Activated CD4-positive, CD25-positive, alpha-beta regulatory T cell treated with anti-CD3 and anti-CD28 coated beads, Interleukin-2, amount 50 U/mL, for 16 hours (primary cell): Measurements from ENCODE around the gene LIN37.
"Not testable (repeated sequence)": the region's sequence is repeated elsewhere in the genome, so short reads cannot be mapped to it uniquely, and the experiment has no call there.

Source experiments
- DNase-seq: peaks from one replicate; pipeline ENCODE4 v3.0.0-alpha.2; 2020; ENCODE audit warnings: low read depth, low spot score

LIN37 gene

GRCh38 chr19:35719402-35720162 lies 28.8 kb upstream of the LIN37 start:
- no peak for DNase-seq

DNA sequence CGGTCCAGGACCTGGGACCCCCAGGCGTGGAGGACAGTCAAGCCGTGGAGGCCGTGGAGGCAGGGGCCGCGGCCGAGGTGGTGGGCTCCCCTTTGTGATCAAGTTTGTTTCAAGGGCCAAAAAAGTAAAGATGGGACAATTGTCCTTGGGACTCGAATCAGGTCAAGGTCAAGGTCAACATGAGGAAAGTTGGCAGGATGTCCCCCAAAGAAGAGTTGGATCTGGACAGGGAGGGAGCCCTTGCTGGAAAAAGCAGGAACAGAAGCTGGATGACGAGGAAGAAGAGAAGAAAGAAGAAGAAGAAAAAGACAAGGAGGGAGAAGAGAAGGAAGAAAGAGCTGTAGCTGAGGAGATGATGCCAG lies 28.2 kb upstream of the LIN37 start:
- no peak for DNase-seq

DNA sequence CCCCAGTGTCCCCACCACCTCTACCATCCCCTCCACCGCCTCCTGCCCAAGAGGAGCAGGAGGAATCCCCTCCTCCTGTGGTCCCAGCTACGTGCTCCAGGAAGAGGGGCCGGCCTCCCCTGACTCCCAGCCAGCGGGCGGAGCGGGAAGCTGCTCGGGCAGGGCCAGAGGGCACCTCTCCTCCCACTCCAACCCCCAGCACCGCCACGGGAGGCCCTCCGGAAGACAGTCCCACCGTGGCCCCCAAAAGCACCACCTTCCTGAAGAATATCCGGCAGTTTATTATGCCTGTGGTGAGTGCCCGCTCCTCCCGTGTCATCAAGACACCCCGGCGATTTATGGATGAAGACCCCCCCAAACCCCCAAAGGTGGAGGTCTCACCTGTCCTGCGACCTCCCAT lies 27.7 kb upstream of the LIN37 start:
- no peak for DNase-seq

- no peak for DNase-seq
Observed at GRCh38 chr19:35721374-35721773, 27.0 kb upstream of the LIN37 start.

DNA sequence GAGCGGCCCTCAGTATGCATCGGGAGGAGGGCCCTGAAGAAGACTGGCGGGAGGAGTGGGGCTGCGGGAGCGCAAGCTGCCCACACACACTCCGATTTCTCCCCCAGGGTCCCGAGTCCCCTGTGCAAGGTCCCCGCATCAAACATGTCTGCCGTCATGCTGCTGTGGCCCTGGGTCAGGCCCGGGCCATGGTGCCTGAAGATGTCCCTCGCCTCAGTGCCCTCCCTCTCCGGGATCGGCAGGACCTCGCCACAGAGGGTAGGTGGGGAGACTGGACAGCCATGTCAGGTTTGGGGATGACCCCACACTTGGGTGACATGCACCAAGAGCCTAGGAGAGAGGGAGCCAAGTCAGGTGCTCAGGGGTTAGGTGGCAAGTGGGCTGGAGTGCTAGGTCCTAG lies 25.9 kb upstream of the LIN37 start:
- no peak for DNase-seq

GRCh38 chr19:35722897-35723296 lies 25.5 kb upstream of the LIN37 start:
- DNase-seq, result no peak

DNA sequence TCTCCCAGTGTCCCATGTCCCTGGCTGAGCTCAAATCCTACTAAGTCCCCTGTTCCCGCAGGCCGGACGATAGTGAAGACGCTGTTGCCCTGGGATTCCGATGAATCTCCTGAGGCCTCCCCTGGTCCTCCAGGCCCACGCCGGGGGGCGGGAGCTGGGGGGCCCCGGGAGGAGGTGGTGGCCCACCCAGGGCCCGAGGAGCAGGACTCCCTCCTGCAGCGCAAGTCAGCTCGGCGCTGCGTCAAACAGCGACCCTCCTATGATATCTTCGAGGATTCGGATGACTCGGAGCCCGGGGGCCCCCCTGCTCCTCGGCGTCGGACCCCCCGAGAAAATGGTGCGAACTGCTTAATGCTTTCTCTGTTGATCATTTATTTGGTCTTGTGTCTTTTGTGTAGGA lies 24.7 kb upstream of the LIN37 start:
- no peak for DNase-seq

DNA sequence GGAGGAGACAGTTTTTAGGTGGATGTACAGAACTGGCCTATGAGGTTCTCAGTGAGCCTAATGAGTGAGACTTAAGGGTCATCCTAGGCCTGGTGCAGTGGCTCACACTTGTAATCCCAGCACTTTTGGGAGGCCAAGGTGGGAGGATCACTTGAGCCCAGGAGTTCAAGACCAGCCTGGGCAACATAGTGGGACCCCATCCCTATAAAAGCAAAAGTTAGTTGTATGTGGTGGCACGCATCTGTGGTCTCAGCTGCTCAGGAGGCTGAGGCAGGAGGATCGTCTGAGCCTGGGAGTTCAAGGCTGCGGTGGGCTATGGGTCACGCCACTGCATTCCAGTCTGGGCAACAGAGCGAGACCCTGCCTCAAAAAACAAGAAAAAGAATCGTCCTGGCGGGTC lies 24.2 kb upstream of the LIN37 start:
- not testable (repeated sequence) for DNase-seq

- DNase-seq, result no peak
Observed at GRCh38 chr19:35724560-35724959, 23.8 kb upstream of the LIN37 start.

GRCh38 chr19:35725216-35725861 lies 23.0 kb upstream of the LIN37 start:
- DNase-seq, result no peak

- DNase-seq, result no peak
Observed at GRCh38 chr19:35727053-35727955, 21.1 kb upstream of the LIN37 start.

DNA sequence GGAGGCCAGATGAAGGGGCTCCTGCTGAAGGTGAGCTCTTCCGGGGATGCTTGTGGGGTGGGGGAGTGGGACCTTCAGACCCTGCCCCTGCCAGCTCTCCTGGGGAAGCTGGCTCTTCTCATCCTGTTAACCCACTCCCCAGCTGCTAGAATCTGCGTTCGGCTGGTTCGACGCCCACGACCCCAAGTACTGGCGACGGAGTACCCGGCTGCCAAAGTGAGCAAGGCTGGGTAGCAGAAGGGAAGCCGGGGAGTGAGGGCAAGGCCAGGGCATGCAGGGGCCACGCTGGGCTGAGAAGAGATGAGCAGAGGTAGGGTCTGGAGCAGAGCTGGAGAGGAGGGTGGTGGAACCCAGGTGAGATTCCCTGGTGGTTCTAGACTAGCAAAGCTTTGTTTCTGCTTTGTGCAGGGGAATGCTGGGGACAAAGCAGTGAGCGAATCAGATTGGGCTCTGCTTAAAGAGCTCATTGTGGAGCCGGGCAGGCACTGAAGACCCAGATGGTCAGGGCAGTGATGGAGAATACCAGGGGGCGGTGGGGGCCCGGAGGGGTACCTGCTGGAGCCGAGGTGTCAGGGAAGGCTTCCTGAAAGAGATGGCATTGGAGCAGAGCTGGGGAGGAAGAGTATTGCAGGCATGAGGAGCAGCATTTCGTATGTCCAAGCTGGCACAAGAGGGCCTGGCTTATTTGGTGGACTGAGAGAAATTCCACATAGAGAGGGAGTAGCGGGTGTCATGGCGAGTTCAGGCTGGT lies 20.2 kb upstream of the LIN37 start:
- no peak for DNase-seq

DNA sequence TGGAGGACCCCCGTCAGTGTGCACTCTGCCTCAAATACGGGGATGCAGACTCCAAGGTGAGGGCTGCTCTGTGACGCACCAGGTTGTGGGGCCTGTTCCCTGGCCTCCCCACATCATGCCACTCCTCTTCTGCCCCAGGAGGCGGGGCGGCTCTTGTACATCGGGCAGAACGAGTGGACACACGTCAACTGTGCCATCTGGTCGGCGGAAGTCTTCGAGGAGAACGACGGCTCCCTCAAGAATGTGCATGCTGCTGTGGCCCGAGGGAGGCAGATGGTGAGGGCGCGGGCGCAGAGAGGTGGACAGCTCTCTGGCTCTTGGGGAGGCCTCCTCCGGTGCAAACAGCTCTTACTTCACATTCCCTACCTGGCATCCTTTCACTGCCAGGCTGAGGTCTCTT lies 19.4 kb upstream of the LIN37 start:
- DNase-seq, result no peak

DNA sequence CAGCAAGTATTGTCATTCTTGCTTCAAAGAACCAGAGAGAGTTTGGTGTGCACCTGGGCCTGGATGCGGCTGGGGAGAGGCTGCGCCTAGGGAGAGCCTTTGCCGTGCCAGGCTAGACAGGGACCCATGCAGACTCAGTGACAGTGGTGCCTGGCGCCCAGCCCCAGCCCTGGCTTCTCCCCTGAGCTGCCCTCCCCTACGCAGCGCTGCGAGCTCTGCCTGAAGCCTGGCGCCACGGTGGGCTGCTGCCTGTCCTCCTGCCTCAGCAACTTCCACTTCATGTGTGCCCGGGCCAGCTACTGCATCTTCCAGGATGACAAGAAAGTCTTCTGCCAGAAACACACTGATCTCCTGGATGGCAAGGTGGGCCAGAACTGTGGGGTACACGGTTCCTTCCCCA lies 18.6 kb upstream of the LIN37 start:
- DNase-seq, result no peak

- DNase-seq, result no peak
Observed at GRCh38 chr19:35730326-35730725, 18.1 kb upstream of the LIN37 start.

DNA sequence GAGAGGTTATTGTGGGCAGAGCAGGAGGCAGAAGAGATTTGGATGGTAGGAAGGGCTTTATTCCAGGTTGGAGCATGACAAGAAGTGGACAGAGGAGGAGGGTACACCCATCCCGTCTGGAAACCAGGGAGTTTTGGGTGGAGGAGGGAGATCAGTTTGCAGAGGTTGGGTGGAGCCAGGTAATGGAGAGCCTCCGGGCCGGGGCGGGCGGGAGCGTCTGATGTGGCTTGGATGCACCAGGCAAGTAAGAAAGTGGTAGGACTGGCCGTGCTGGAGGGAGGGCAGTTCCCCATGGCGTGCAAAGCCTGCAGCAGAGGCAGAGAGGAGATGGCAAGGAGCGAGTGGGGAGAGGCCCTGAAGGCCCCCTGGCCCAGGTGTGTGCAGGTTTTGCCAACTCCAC lies 17.0 kb upstream of the LIN37 start:
- DNase-seq, result no peak

DNA sequence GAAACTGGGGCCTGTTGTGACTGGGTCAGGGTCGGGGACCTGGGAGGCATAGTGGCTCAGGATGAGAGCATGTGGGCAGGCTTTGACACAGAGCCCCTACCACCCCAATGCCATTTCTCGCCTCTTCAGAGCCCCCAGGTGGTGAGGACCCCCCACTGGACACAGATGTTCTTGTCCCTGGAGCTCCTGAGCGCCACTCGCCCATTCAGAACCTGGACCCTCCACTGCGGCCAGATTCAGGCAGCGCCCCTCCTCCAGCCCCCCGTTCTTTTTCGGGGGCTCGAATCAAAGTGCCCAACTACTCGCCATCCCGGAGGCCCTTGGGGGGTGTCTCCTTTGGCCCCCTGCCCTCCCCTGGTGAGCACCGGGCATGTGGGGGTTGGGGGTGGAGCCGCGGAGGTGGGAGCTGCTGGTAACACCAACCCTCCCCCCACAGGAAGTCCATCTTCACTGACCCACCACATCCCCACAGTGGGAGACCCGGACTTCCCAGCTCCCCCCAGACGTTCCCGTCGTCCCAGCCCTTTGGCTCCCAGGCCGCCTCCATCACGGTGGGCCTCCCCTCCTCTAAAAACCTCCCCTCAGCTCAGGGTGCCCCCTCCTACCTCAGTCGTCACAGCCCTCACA lies 16.5 kb upstream of the LIN37 start:
- DNase-seq, result no peak

DNA sequence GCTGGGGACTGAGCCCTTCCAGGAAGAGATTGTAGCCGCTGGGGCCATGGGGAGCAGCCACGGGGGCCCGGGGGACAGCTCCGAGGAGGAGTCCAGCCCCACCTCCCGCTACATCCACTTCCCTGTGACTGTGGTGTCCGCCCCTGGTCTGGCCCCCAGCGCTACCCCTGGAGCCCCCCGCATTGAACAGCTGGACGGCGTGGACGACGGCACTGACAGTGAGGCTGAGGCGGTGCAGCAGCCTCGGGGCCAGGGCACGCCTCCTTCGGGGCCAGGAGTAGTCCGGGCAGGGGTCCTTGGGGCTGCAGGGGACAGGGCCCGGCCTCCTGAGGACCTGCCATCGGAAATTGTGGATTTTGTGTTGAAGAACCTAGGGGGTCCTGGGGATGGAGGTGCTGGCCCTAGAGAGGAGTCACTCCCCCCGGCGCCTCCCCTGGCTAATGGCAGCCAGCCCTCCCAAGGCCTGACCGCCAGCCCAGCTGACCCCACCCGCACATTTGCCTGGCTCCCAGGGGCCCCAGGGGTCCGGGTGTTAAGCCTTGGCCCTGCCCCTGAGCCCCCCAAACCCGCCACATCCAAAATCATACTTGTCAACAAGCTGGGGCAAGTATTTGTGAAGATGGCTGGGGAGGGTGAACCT lies 15.7 kb upstream of the LIN37 start:
- no peak for DNase-seq

- DNase-seq, result no peak
Observed at GRCh38 chr19:35733180-35734125, 14.9 kb upstream of the LIN37 start.

DNA sequence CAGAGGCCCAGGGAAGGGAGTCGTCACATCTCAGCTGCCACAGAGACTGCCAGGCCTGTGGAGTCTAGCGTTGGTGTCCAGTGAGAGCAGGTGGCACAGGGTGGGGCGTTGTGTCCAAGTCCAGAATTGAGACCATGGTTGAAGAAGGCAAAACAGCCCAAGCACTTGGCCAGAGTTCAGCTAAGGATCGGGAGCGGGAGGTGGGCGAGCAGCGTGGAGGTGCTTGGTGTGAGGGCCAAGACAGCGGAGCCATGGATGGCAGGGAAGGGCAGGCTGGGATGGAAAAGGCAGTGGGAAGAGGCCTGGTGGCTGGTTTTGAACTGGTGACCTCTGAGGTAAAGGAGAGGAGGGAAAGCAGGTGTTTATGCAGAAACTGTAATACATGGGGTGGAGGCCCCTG lies 14.1 kb upstream of the LIN37 start:
- DNase-seq, result no peak
